HG02938 (cell line): ENCODE measurements around the gene AOC2.
"Not testable (repeated sequence)": the region's sequence is repeated elsewhere in the genome, so short reads cannot be mapped to it uniquely, and the experiment has no call there.

Experiments
- ATAC-seq: cut with Tn5 transposase; IDR thresholded peaks from one replicate; pipeline ENCODE4 v1.9.1; 2021; ENCODE audit warnings: mild to moderate bottlenecking, moderate library complexity; ENCODE audit not compliant: unreplicated experiment

AOC2 gene

GRCh38 chr17:42853004-42853403 lies 8.6 kb downstream of the AOC2 start:
- no peak for ATAC-seq

GRCh38 chr17:42853597-42853967 lies 9.2 kb downstream of the AOC2 start:
- no peak for ATAC-seq

- ATAC-seq = no peak
Observed at GRCh38 chr17:42853968-42854790, 9.8 kb downstream of the AOC2 start.

GRCh38 chr17:42855048-42855596 lies 10.7 kb downstream of the AOC2 start:
- ATAC-seq = no peak

GRCh38 chr17:42856093-42856492 lies 11.7 kb downstream of the AOC2 start:
- ATAC-seq = not testable (repeated sequence)

- ATAC-seq = not testable (repeated sequence)
Observed at GRCh38 chr17:42856516-42856915, 12.1 kb downstream of the AOC2 start.

GRCh38 chr17:42857389-42857788 lies 13.0 kb downstream of the AOC2 start:
- ATAC-seq = no peak

- ATAC-seq = no peak
Observed at GRCh38 chr17:42865638-42866094, 21.3 kb downstream of the AOC2 start.

- no peak for ATAC-seq
Observed at GRCh38 chr17:42866216-42866615, 21.8 kb downstream of the AOC2 start.

- no peak for ATAC-seq
Observed at GRCh38 chr17:42866631-42867575, 22.5 kb downstream of the AOC2 start.

- ATAC-seq = not testable (repeated sequence)
Observed at GRCh38 chr17:42867694-42868261, 23.4 kb downstream of the AOC2 start.

- no peak for ATAC-seq
Observed at GRCh38 chr17:42868338-42868737, 24.0 kb downstream of the AOC2 start.

GRCh38 chr17:42871647-42872046 lies 27.3 kb downstream of the AOC2 start:
- ATAC-seq = no peak

GRCh38 chr17:42872251-42872965 lies 28.0 kb downstream of the AOC2 start:
- no peak for ATAC-seq

- ATAC-seq = no peak
Observed at GRCh38 chr17:42873315-42873714, 28.9 kb downstream of the AOC2 start.

GRCh38 chr17:42873932-42874695 lies 29.7 kb downstream of the AOC2 start:
- not testable (repeated sequence) for ATAC-seq

GRCh38 chr17:42877037-42877436 lies 32.7 kb downstream of the AOC2 start:
- ATAC-seq = no peak

GRCh38 chr17:42878123-42878880 lies 33.9 kb downstream of the AOC2 start:
- no peak for ATAC-seq
